K562 (cell line): Measurements from ENCODE around the gene EIF2S1. TPM values are rescaled to one million over a fixed set of nuclear protein-coding genes. Genes with fewer than 3 reads are reported as not detected.

Experiments
- ATAC-seq: fragments of 200-7000 bp; cut with Tn5 transposase; 3 replicates; pipeline ENCODE4 v1.9.1; 2020; ENCODE audit warnings: moderate library complexity
- BruUV-seq: library from RNA; stranded (reverse); fragments of 400-500 nt; replicated peaks from 2 replicates; lab custom pipeline; 2021; lab: Mats Ljungman, UMichigan
- CTCF ChIA-PET: fragments of 300-600 bp; formaldehyde crosslinking; extraction: SDS; loops from one replicate; lab custom pipeline; 2021; ENCODE audit warnings: low intra/inter-chr PET ratio; lab: Yijun Ruan, JAX
- POLR2A ChIA-PET: fragments of 300-600, 350-650 bp; sonication (Branson Sonifier 250); formaldehyde crosslinking; extraction: SDS; loops from one replicate; lab custom pipeline; 2021; ENCODE audit warnings: antibody characterized with exemption, inconsistent platforms; lab: Yijun Ruan, JAX
- DNase-seq, 4 experiments: peaks; one replicate each; pipeline versions ENCODE4 v3.0.0 to v3.0.0-alpha.2; 2011 to 2018; ENCODE audit warnings: low spot score in 3 of 4, mixed read lengths in 3 of 4; ENCODE audit errors: extremely low read depth in 1 of 4
- FAIRE-seq: peaks from 2 replicates; lab custom pipeline; 2011; peaks lifted over from hg19 to GRCh38; lab: Jason Lieb, UNC
- H2AFZ ChIP-seq: 2 replicates; pipeline ENCODE4 v1.6.0; 2011; ENCODE audit warnings: low read depth, low read length, control low read depth, inconsistent platforms
- H3K27ac ChIP-seq: fragments of 200-600 bp; 3 replicates; pipeline ENCODE4 v1.8.0; 2011; ENCODE audit warnings: low read depth, mild to moderate bottlenecking, control low read depth, inconsistent platforms, low read length, moderate library complexity, mixed read lengths; ENCODE audit errors: extremely low read depth
- H3K27me3 ChIP-seq, 2 experiments: fragments of 300-600 bp in 1 of 2; 2 replicates in 1 of 2; 3 replicates in 1 of 2; pipeline versions ENCODE4 v1.6.0 to v1.8.0; 2011; ENCODE audit warnings: inconsistent platforms in 2 of 2, low read length in 2 of 2, mild to moderate bottlenecking in 1 of 2, mixed read lengths in 1 of 2, moderate library complexity in 1 of 2; ENCODE audit not compliant: control insufficient read depth in 2 of 2, insufficient read depth in 2 of 2
- H3K36me3 ChIP-seq: fragments of 300-600 bp; 3 replicates; pipeline ENCODE4 v1.8.0; 2011; ENCODE audit warnings: mild to moderate bottlenecking, low read length, inconsistent platforms; ENCODE audit not compliant: control insufficient read depth, insufficient read depth
- H3K4me1 ChIP-seq, 2 experiments: fragments of 200-600 bp in 1 of 2; replicated peaks in 1 of 2; 2 replicates in 1 of 2; 3 replicates in 1 of 2; pipeline versions ENCODE4 v1.5.1 to v1.8.0; 2011; ENCODE audit warnings: inconsistent platforms in 2 of 2, low read length in 2 of 2, mild to moderate bottlenecking in 1 of 2, mixed read lengths in 1 of 2, moderate library complexity in 1 of 2; ENCODE audit not compliant: control insufficient read depth in 2 of 2, insufficient read depth in 2 of 2
- H3K4me2 ChIP-seq: 2 replicates; pipeline ENCODE4 v1.6.1; 2011; ENCODE audit warnings: low read length, control low read depth, inconsistent platforms, mixed read lengths; ENCODE audit not compliant: insufficient read depth
- H3K4me3 ChIP-seq: fragments of 200-600 bp; sonication (generic), shearing (Covaris generic); 2 replicates; pipeline ENCODE4 v1.5.1; 2016; ENCODE audit warnings: control low read depth, inconsistent platforms
- H3K79me2 ChIP-seq: fragments of 200-600 bp; 3 replicates; pipeline ENCODE4 v1.8.0; 2011; ENCODE audit warnings: low read length, inconsistent platforms; ENCODE audit not compliant: control insufficient read depth, insufficient read depth
- H3K9ac ChIP-seq, 2 experiments: 2 replicates each; pipeline versions ENCODE4 v1.6.0 to v1.6.1; 2011; ENCODE audit warnings: low read depth in 2 of 2, low read length in 2 of 2, control low read depth in 1 of 2, inconsistent platforms in 1 of 2, mild to moderate bottlenecking in 1 of 2, mixed read lengths in 1 of 2; ENCODE audit not compliant: insufficient read depth in 1 of 2
- H3K9me1 ChIP-seq: one replicate; pipeline ENCODE4 v1.6.0; 2011; ENCODE audit warnings: inconsistent platforms, mild to moderate bottlenecking, low read length, moderate library complexity; ENCODE audit not compliant: control insufficient read depth, insufficient read depth
- H3K9me3 ChIP-seq: replicated peaks from 2 replicates; pipeline ENCODE4 v1.5.1; 2011; ENCODE audit warnings: low read depth, low read length, inconsistent platforms; ENCODE audit not compliant: control insufficient read depth, insufficient read depth
- H4K20me1 ChIP-seq: replicated peaks from 2 replicates; pipeline ENCODE4 v1.6.1; 2011; ENCODE audit warnings: low read length, inconsistent platforms, mixed read lengths; ENCODE audit not compliant: control insufficient read depth, insufficient read depth
- CBX3 ChIP-seq, 2 experiments: IDR thresholded peaks; 1 replicate in 1 of 2; 2 replicates in 1 of 2; pipeline ENCODE4 v1.6.1; 2012; ENCODE audit warnings: inconsistent platforms in 2 of 2, low read length in 2 of 2, borderline replicate concordance in 1 of 2, control low read depth in 1 of 2
- DNMT1 ChIP-seq: fragments of 450-650 bp; IDR thresholded peaks from 2 replicates; pipeline ENCODE4 v1.6.1; 2016; ENCODE audit warnings: antibody characterized with exemption, mild to moderate bottlenecking
- MCM7 ChIP-seq, 2 experiments: fragments of 450-650 bp; IDR thresholded peaks; 2 replicates each; pipeline ENCODE4 v1.6.1; 2016 to 2018
- NR1H2 ChIP-seq: sonication (generic); formaldehyde crosslinking; IDR thresholded peaks from 2 replicates; pipeline ENCODE4 v1.4.0; 2020; ENCODE audit warnings: mild to moderate bottlenecking, missing genetic modification reagents
- PML ChIP-seq: IDR thresholded peaks from 2 replicates; pipeline ENCODE4 v1.6.1; 2012; ENCODE audit warnings: low read length, inconsistent platforms
- SIN3B ChIP-seq: fragments of 450-650 bp; IDR thresholded peaks from 2 replicates; pipeline ENCODE4 v1.6.1; 2017; ENCODE audit warnings: low read depth, mild to moderate bottlenecking, moderate library complexity
- TAL1 ChIP-seq: fragments of 450-650 bp; IDR thresholded peaks from 2 replicates; pipeline ENCODE4 v1.6.1; 2016; ENCODE audit warnings: mild to moderate bottlenecking
- ZBTB7A ChIP-seq: IDR thresholded peaks from 2 replicates; pipeline ENCODE4 v1.6.1; 2011; ENCODE audit warnings: low read depth, mild to moderate bottlenecking, low read length, moderate library complexity, borderline replicate concordance; ENCODE audit not compliant: control insufficient read depth
- ZNF174 ChIP-seq: fragments of 250-450 bp; sonication (Bioruptor Pico); IDR thresholded peaks from 2 replicates; pipeline ENCODE4 v1.4.0; 2020; ENCODE audit warnings: mild to moderate bottlenecking
- ZNF507 ChIP-seq: conservative IDR thresholded peaks from 2 replicates; pipeline ENCODE4 v1.6.1; 2017; ENCODE audit warnings: missing genetic modification characterization, missing compliant biosample characterization
- WGBS: fragments of 100-300 bp; shearing (Covaris generic); methylation state at CpG from one replicate; pipeline ENCODE4 v1.1.6; 2016; ENCODE audit warnings: low coverage, mixed read lengths; ENCODE audit not compliant: insufficient coverage; ENCODE audit errors: missing lambda C conversion rate; 5-methylcytosine and 5-hydroxymethylcytosine counted together
- in situ Hi-C: fragments of 300-500 bp; cut with MboI; formaldehyde crosslinking; loops from 4 replicates; pipeline ENCODE4 v1.15.0; 2018; ENCODE audit warnings: inconsistent platforms, mixed read lengths
- intact Hi-C: fragments of 100-400 bp; cut with micrococcal nuclease; formaldehyde crosslinking; loops from 2 replicates; pipeline ENCODE4 v1.14.2; 2022
- polyA plus RNA-seq, 8 experiments: library from polyadenylated mRNA; depleted of rRNA in 4 of 8; stranded (reverse) in 5 of 8; unstranded in 3 of 8; fragments of >200 nt; fragmentation: Nextera tagmentation in 2 of 8; fragmentation: Illumina TruSeq in 1 of 8; extraction: Ambion mirVana in 2 of 8; extraction: Trizol in 1 of 8; gene quantifications; 2 replicates each; pipeline versions ENCODE4 v1.2.1 to v1.2.3, GENCODE V29; 2011 to 2014; ENCODE audit warnings: inconsistent platforms in 1 of 8, missing spikeins in 1 of 8
- total RNA-seq, 7 experiments: library from RNA; depleted of rRNA in 6 of 7; stranded (reverse); fragments of >200 nt in 6 of 7; fragmentation: Illumina TruSeq in 2 of 7; extraction: Trizol in 2 of 7; gene quantifications; 2 replicates each; pipeline versions ENCODE4 v1.2.1 to v1.2.3, GENCODE V29; 2011 to 2021; ENCODE audit warnings: low replicate concordance in 1 of 7
- TF ChIP-seq, protein P1 (sequence below), 2 experiments: fragments of 250-450 bp in 1 of 2; fragments of 450-650 bp in 1 of 2; sonication (Bioruptor Pico) in 1 of 2; IDR thresholded peaks; 2 replicates each; pipeline versions ENCODE4 v1.6.1 to v1.8.0; 2016 to 2021; ENCODE audit warnings: mild to moderate bottlenecking in 2 of 2, moderate library complexity in 2 of 2, missing compliant biosample characterization in 1 of 2, missing genetic modification characterization in 1 of 2
- TF ChIP-seq, protein P2 (sequence below): fragments of 250-450 bp; sonication (Bioruptor Pico); IDR thresholded peaks from 2 replicates; pipeline ENCODE4 v1.4.0; 2020; ENCODE audit warnings: mild to moderate bottlenecking, moderate library complexity

EIF2S1 gene
- total and polyA plus RNA-seq, 9 of the 15 experiments (the other 6 are each of a cell fraction or from before 2014, with no cell fraction given), result 216 to 1,018 (median 332) TPM

DNA sequence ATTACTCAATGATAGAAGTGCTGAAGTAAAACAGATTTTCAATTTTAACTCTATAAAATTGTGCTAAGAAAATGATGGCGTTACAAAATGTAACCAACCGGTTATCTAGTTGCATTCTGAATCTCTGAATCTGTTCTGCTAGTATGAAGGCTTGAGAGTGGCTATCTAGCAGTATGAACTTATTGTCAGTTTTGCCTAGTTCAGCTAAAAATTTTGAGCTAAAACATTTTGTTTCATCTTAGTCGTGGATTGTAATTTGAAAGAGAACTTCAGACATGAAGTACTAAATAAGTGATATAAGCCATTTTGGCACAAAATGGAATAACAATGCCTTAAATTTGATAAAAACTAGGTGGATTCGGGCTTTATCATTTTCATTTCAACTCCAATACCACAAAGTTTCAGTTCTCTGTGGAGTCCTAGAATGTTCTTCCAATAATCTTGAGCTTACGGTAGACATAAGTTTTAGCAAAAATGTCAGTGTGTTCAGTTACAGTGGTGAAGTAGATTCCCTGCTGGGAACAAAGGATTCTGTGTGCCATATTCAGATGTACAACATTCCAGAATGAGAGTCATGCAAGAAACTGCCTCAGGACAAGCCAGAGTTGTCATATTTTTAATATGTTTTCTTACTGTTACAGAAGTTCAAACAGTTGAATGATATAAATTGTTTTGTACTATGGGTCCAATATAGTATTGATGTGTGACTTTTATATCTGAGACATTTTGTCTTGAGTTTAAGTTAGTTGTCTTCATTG is 28.6 kb upstream of the EIF2S1 start (continued):
- TF ChIP-seq, protein P1, sequence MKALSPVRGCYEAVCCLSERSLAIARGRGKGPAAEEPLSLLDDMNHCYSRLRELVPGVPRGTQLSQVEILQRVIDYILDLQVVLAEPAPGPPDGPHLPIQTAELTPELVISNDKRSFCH (CRISPR knock-in tag; IDR thresholded peaks at IDR 0.05), result no peak
- TF ChIP-seq, protein P1 (tag; IDR thresholded peaks at IDR 0.05), result no peak
- TF ChIP-seq PML (no peak), NR1H2 (no peak), TAL1 (no peak), ZBTB7A (no peak)

DNA sequence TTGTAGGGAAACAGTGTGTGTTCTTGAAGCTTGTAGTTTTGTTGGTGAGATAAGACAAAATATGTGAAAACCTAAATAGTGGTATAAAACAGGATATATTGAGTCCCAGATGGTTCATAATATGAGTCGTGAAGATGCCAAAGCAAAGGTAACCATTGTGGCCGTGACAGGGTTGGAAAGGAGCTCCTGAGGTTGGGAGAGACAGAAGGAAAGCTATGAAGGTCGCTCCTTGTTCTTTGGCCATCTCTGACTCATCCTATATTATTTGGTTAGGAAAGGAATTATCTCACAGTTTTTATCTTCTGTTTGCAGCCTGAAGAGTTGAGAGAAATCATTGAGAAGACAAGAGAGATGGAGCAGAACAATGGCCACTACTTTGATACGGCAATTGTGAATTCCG is 27.7 kb upstream of the EIF2S1 start:
- peaks cover 51% of the 10 kb centered on the region for H3K36me3 ChIP-seq
- no peak overlapping the region for H3K27ac ChIP-seq
- H3K4me3 ChIP-seq, result no peak overlapping the region
- no peak overlapping the region for H3K4me2 ChIP-seq
- H3K9me3 ChIP-seq, result no peaks in the 10 kb centered on the region
- ChIA-PET CTCF (no interaction called here), POLR2A (no interaction called here)
- DNase-seq (no peak), FAIRE-seq (no peak), ATAC-seq (no peak)
- H4K20me1 ChIP-seq, result no peaks in the 10 kb centered on the region
- no peaks in the 10 kb centered on the region for H3K27me3 ChIP-seq
- intact Hi-C loops, result no loop called here
- no peaks in the 10 kb centered on the region for H3K79me2 ChIP-seq
- no TSS peak for BruUV-seq
- no peak overlapping the region for H3K9ac ChIP-seq
- no peak overlapping the region for H2AFZ ChIP-seq
- in situ Hi-C loops, result no loop called here
- 79% methylated on average over 5 of the region's 5 CpGs for WGBS
- no peaks in the 10 kb centered on the region for H3K9me1 ChIP-seq
- H3K4me1 ChIP-seq, result no peaks in the 10 kb centered on the region; a peak in 1 of 5 replicates
- TF ChIP-seq ZNF507 (no peak), MCM7 (IDR thresholded peaks at IDR 0.05) (no peak), CBX3 (IDR thresholded peaks at IDR 0.05; ENCODE audit: borderline replicate concordance in 1 of 2, low read length in 2 of 2) (no peak), DNMT1 (no peak), ZNF174 (no peak), SIN3B (no peak)
- TF ChIP-seq, protein P2, sequence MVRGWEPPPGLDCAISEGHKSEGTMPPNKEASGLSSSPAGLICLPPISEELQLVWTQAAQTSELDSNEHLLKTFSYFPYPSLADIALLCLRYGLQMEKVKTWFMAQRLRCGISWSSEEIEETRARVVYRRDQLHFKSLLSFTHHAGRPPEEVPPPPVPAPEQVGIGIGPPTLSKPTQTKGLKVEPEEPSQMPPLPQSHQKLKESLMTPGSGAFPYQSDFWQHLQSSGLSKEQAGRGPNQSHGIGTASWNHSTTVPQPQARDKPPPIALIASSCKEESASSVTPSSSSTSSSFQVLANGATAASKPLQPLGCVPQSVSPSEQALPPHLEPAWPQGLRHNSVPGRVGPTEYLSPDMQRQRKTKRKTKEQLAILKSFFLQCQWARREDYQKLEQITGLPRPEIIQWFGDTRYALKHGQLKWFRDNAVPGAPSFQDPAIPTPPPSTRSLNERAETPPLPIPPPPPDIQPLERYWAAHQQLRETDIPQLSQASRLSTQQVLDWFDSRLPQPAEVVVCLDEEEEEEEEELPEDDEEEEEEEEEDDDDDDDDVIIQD, result no peak
